Measurements from ENCODE around the gene STEAP4. TPM values are rescaled to one million over a fixed set of nuclear protein-coding genes. Genes with fewer than 3 reads are reported as not detected.

The STEAP4 gene
- total RNA-seq, 4 donors from 2014 or later, result 1.1 to 7.6 (median 3.2) TPM

GRCh38 chr7:88226201-88226600, 80.5 kb downstream of the STEAP4 start:
- H3K9me3 ChIP-seq, result no peaks in the 10 kb centered on the region
- TF ChIP-seq, protein P1, sequence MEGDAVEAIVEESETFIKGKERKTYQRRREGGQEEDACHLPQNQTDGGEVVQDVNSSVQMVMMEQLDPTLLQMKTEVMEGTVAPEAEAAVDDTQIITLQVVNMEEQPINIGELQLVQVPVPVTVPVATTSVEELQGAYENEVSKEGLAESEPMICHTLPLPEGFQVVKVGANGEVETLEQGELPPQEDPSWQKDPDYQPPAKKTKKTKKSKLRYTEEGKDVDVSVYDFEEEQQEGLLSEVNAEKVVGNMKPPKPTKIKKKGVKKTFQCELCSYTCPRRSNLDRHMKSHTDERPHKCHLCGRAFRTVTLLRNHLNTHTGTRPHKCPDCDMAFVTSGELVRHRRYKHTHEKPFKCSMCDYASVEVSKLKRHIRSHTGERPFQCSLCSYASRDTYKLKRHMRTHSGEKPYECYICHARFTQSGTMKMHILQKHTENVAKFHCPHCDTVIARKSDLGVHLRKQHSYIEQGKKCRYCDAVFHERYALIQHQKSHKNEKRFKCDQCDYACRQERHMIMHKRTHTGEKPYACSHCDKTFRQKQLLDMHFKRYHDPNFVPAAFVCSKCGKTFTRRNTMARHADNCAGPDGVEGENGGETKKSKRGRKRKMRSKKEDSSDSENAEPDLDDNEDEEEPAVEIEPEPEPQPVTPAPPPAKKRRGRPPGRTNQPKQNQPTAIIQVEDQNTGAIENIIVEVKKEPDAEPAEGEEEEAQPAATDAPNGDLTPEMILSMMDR (IDR thresholded peaks at IDR 0.05), result no peak
- TF ChIP-seq POLR2A (IDR thresholded peaks at IDR 0.05) (no peak), EP300 (IDR thresholded peaks at IDR 0.05; ENCODE audit: low read depth) (no peak), POLR2AphosphoS5 (IDR thresholded peaks at IDR 0.05) (no peak)
- no peaks in the 10 kb centered on the region for H3K27me3 ChIP-seq
- H3K4me1 ChIP-seq, result peaks cover 0 to 28% (median 9%) of the 10 kb centered on the region in 4 donors
- intact Hi-C loops (cut with DNase I; ENCODE audit: low total_unique reads), result no loop called here
- DNase-seq, result no peak
- H3K4me3 ChIP-seq, result peak overlapping the region; percentile 2 to 55 (median 39)
- H3K36me3 ChIP-seq, result no peaks in the 10 kb centered on the region
- H3K27ac ChIP-seq, result peak overlapping the region; percentile 79 to 83 (median 82)
- WGBS, 2 donors (ENCODE audit: low coverage in 1 of 2), result 33 to 53% methylated on average over 4 of the region's 4 CpGs
- in situ Hi-C loops (cut with MboI; ENCODE audit: low pct_ligation_motif_present in 1 of 4, low pct_unique_long_range_greater_than_20kb in 1 of 4, low sequenced_read_pairs in 3 of 4), result no loop called here

GRCh38 chr7:88224601-88225275, 82.0 kb downstream of the STEAP4 start:
- Histone ChIP-seq H3K27ac (peak overlapping the region; percentile 79 to 83 (median 82)), H3K27me3 (no peaks in the 10 kb centered on the region), H3K9me3 (no peaks in the 10 kb centered on the region), H3K4me1 (peaks cover 0 to 29% (median 10%) of the 10 kb centered on the region in 4 donors), H3K4me3 (peak overlapping the region in 3 of 4 donors; percentile 38 to 55 (median 40)), H3K36me3 (no peaks in the 10 kb centered on the region)
- intact Hi-C loops (cut with DNase I; ENCODE audit: low total_unique reads) (no loop called here), in situ Hi-C loops (cut with MboI; ENCODE audit: low pct_ligation_motif_present in 1 of 4, low pct_unique_long_range_greater_than_20kb in 1 of 4, low sequenced_read_pairs in 3 of 4) (no loop called here)
- TF ChIP-seq EP300 (IDR thresholded peaks at IDR 0.05; ENCODE audit: low read depth) (no peak), POLR2AphosphoS5 (IDR thresholded peaks at IDR 0.05) (peak in 1 of 3 donors; percentile 31)
- DNase-seq, result no peak
- 31 to 35% methylated on average over 2 of the region's 2 CpGs for WGBS, 2 donors (ENCODE audit: low coverage in 1 of 2)

DNA sequence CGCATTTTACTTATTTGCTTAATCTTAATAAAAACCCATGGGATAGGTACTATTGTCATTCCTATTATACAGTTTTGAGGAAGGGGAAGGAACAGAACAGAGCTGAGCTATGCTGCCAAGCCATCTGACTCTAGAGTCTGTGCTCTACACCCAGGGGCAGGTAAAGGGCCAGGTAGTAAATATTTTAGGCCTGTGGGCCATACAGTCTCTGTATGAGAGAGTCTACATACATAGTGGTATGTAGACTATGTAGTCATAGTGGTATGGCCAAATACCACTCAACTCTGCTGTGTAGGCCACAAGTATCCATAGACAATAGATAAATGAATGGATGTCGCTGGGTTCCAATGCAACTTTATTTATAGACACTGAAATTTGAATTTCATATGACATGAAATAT, 83.4 kb downstream of the STEAP4 start:
- WGBS, 2 donors (ENCODE audit: low coverage in 1 of 2), result 95% methylated on average over 2 of the region's 2 CpGs
- Histone ChIP-seq H3K36me3 (no peaks in the 10 kb centered on the region), H3K27me3 (no peaks in the 10 kb centered on the region), H3K4me3 (peak overlapping the region in 1 of 4 donors; percentile 55), H3K4me1 (peaks cover 2 to 31% (median 16%) of the 10 kb centered on the region in 4 donors), H3K27ac (peak overlapping the region in 2 of 4 donors; percentile 79 to 83), H3K9me3 (no peaks in the 10 kb centered on the region)
- no peak for DNase-seq
- in situ Hi-C loops (cut with MboI; ENCODE audit: low pct_ligation_motif_present in 1 of 4, low pct_unique_long_range_greater_than_20kb in 1 of 4, low sequenced_read_pairs in 3 of 4) (no loop called here), intact Hi-C loops (cut with DNase I; ENCODE audit: low total_unique reads) (no loop called here)
- TF ChIP-seq POLR2A (IDR thresholded peaks at IDR 0.05) (no peak), EP300 (IDR thresholded peaks at IDR 0.05; ENCODE audit: low read depth) (no peak), POLR2AphosphoS5 (IDR thresholded peaks at IDR 0.05) (no peak)
- TF ChIP-seq, protein P1 (IDR thresholded peaks at IDR 0.05), result no peak

Other genes with a start within 250 kb of the STEAP4 start
- gene SRI, start 86.9 kb downstream of the STEAP4 start, total RNA-seq, result 100 to 1,000 TPM; 163 to 672 (median 475) TPM